GM19372 (cell line): ENCODE results near the gene DDX39B.
"Not testable (repeated sequence)": the region's sequence is repeated elsewhere in the genome, so short reads cannot be mapped to it uniquely, and the experiment has no call there.

ENCODE experiments used
- ATAC-seq: cut with Tn5 transposase; IDR thresholded peaks from one replicate; pipeline ENCODE4 v1.9.1; 2021; ENCODE audit warnings: mild to moderate bottlenecking, low read depth, moderate library complexity; ENCODE audit not compliant: unreplicated experiment

Gene DDX39B

DNA sequence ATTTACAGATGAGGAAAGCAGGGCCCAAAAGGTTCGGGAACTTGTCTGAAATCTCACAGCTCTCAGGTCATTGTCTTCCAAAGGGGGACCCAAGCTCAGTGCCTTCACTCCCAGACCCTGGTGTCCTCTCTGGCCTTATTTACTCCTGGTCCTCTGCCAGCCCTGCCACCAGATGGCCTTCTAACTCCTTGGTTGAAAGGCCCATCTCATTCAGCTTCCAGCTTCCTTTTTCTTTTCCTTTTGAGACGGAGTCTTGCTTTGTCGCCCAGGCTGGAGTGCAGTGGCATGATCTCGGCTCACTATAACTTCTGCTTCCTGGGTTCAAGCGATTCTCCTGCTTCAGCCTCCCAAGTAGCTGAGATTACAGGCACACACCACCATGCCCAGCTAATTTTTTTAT lies 9.6 kb upstream of the DDX39B start:
- not testable (repeated sequence) for ATAC-seq

DNA sequence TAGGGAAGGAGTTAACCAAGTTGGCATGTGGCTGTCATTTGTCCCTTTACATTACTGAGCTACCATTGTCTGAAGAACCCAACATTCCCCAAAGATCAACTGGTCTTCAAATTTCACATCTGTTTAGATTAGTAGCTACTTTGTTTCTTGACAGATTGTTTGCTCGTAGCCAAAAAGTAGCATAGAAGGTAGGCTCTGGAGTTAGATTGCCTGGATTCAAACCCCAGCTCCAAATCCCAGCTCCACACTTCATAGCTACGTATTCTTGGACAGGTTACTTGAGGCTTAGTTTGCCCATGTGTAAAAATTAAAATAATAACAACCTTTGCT lies 6.7 kb upstream of the DDX39B start:
- ATAC-seq = no peak

DNA sequence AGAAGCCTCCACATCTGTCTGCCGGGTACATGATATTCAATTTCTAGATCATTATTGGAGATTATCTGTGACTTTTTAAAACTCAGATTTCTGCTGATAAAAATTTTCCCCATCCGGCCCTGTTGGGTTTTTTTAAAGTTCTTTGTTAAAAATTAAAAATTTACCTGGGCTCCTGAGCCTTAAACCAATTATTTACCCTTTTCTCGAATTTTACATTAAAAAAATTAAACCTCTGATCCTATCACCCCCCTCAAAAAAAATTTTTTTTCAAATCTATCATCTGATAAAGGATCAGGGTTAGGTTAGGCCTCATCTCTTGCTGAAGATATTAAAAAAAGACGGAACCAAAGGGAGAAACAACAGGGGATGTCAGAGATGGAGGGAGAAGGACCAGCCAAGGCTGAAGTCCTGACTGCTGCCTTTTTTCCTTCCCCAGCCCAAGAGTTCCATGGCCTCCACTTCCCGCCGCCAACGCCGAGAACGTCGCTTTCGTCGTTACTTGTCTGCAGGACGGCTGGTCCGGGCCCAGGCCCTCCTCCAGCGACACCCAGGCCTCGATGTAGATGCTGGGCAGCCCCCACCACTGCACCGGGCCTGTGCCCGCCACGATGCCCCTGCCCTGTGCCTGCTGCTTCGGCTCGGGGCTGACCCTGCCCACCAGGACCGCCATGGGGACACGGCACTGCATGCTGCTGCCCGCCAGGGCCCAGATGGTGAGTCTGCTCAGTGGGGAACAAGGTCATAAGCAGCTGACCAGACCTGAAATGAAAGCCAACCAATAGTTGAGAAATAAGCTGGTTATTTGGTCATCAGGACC lies 6.1 kb upstream of the DDX39B start:
- no peak for ATAC-seq

DNA sequence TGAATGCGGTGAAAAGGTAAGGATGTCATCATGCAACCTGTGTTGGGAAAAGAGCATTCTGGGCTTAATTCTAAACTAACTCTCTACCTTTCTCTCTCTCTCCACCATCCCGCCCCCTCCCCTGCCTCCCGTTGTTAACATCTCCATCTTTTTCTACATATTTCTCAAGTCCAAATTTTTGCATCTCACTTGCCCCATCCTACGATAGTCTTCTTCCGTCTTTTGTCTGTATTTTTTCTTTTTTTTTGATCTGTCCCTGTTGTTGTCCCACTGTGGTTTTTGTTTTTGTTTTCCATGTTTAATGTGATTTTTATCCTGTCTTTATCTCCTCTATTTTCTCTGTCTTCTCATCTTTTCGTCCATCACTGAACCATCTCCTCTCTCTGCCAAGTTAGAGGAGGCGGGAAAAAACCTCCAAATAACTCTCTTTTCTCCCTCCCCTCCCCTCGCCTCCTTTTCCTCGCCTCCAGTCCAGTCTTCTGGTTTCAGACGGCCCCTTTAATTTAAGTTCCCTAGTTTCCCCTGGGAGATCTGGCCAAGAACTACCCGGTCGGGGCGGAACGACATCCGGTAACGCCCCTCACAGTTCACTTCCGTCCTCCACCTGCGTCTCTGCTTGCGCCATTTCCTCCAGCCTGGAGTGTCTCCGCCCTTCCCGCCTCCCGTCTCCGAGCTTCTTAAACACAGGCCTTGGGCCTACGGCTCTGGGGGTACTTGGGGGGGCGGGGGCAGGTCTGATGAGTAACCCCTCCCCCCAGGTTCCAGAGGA lies 5.3 kb upstream of the DDX39B start, which contains the start of gene NFKBIL1:
Gene NFKBIL1 (plus strand): TSS at position 651 of the 769 bp plus-strand sequence. CDS start 87 bp downstream, at position 738.
- ATAC-seq = peak; percentile 67

DNA sequence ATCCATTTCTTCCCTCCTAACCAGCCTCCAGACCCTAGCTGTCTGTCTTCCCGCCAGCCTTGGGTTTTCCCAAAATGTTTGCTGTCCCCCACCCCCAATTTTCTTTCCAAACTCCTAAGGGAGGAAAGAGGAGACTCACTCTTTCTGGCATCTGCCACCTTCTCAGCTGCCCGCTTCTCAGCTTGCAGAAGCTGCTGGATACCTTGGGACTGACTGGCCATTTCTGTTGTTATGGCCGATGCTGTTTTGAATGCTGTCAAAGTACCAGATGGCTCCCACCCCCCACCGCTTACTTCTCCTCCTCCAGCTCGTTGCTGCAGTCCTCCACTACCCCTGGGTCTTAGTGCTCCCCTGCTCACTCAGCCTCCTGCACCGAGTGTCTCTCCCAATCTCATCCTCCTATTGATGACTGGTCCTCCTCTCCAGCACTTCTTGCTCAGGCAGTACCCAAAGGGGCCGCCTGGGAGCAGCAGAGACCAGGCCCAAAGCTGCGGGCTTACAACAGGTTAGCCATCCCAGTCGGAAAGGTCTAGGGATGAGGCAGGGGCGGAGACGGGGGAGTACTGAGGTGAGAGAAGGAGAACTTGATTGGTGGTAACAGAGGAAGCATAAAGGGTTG lies 4.6 kb upstream of the DDX39B start, which contains the start of gene ATP6V1G2:
Gene ATP6V1G2 (minus strand): TSS at position 270 of the 619 bp plus-strand sequence. CDS start 49 bp downstream, at position 221.
- peak; percentile 43 for ATAC-seq

DNA sequence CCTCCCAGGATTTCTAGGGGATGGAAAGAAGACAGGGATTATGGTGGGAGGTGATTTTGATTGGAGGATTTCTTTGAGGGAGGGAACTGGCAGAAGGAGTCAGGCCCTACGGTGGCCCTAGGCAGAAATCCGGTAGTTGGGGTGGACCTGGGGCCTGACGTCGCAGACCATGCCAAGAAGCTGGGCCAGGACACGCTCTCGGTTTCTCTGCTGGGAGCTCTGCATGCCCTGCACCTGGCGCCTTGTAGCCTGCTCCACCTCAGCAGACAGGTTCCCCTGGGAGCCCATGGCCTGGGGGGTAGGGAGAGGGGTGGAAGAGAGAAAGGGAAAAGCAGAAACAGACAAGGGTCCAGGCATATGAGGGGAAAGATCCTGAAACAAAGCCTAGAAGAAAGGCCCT lies 3.5 kb upstream of the DDX39B start:
- ATAC-seq = no peak

DNA sequence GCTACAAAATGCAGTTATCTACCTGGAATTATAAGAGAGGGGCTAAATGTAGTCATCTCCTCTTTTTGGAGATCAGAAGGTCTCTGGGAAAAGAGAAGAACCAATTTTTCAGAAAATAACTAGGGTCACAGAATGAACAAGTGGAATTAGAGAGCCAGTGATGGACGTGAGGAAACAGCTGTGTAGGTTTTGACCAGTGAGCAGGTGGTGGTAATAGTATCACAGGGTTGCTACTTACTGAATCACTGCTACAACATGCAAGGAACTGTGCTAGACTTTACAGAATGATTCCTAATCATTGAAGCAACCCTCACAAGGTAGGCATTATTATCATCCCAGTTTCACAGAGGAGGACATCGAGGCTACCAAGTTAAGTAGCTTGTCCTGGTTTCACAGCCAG lies 2.9 kb upstream of the DDX39B start:
- ATAC-seq = no peak

DNA sequence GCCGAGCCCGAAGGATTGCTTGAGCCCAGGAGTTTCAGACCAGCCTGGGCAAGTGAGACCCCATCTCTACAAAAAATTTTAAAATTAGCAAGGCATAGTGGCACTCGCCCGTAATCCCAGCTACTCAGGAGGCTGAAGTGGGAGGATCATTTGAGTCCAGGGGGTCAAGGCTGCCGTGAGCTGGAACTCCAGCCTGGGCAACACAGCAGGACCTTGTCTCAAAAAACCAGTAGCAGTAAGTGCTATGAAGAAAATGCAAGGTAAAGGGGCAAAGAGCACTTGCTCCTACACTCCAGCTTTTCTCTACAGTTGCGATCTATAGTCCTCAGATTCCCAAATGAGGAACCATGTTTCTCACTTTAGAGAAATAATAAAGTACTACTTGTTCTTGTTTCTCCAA lies 1.8 kb upstream of the DDX39B start:
- no peak for ATAC-seq

DNA sequence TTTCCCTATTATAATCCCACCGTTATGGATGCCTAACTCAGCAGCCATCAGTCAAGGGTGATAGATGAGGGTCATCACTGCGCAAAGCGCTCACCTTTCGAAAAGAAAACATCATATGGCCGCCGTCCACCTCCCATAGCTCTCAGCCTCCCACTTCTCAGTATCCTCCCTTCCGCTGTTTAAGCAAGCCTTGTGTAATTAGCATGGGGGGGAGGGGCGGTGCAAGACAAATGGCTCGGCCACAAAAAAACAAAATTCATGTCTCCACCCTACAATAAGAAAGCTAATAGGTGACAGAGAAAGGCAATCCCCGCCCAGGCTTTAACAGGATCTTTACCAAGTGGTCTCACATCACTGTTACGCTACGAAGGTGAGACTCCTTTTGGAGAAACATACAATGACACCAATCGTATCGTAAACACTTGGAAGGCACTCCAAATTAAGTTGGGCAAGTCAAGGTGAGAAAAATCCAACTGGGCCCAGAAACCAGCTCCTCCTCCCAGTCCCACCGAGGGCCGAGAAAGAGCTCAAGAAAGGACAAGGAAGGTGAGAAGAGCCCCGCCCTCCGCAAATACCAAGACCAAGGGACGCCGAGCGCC lies 645 bp downstream of the DDX39B start:
- ATAC-seq = no peak

DNA sequence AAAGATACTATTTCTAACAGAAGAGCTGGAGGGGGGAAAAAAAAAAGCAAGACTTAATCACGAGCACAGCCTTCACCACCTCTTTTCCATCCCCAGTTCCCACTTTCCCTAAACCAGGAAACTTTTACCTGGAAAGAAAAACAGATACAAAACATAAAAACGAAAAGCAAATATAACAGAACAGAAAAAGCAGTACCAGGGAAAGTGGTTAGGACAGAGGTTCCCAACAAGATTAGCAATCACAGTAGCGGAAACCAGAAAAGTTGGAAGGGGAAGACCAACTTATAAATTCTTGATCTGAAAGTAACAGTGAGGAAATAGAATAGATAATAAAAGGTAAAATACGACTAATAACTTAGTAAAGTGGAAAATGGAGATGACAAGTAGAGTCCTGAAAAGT lies 1.2 kb downstream of the DDX39B start:
- ATAC-seq = no peak

DNA sequence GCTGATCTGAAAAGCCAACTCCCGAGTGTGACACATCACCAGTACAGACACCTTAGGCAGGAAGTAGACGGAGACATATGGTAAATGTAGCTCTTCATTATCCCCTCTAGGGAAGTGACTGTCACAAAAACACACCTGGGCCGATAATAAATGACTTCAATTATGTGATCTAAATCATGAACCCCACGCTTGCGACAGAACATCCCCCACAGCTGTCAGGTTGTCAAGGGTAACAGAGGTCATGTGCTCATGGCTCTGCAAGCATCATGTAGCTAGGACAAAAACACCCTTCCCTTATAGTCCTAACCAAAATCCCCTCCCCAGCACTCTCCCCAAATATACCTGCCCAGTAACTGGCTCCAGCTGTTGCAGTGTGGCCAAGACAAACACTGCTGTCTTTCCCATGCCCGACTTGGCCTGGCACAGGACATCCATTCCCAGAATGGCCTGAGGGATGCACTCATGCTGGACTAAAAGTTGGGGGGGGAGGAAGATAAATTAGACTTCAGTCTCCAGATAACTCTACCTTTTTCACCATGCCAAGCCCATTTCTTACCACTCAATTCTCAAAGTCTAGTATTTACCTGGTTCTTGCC lies 2.9 kb downstream of the DDX39B start:
- ATAC-seq = no peak

DNA sequence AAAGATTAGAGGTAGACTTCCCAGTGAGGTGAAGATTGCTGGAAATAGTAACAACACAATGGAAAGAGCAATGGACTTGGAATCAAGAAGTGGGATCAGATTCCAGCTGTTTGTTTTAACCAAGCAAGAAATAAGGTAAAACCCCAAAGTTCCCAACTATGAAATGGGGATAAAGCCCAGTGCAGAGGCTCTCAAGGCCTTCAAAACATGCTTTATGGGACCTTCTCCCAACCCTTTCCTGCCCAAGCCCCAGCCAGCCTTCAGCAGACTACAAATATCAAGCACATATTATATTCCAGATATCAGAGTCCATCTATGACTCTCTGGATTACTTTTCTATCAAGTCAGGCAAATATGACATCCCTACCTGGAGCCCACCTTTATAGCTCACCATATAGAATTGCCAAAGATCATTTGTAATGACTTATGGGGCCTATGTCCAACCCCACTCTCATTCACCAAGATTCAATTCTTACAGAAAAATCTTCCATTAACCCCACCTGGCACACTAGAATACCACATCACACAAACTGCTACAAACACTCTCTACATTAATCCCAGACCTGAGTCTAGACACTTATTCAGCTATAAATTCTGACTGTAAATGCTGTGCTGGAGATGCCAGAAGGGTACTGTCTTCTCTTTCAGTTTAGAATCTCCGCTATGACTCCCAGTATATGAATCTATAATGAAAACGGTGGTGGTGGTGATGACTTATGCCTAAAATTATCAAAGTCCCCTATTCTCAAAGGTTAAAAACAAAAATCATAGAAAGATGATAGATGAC lies 6.1 kb downstream of the DDX39B start:
- no peak for ATAC-seq

DNA sequence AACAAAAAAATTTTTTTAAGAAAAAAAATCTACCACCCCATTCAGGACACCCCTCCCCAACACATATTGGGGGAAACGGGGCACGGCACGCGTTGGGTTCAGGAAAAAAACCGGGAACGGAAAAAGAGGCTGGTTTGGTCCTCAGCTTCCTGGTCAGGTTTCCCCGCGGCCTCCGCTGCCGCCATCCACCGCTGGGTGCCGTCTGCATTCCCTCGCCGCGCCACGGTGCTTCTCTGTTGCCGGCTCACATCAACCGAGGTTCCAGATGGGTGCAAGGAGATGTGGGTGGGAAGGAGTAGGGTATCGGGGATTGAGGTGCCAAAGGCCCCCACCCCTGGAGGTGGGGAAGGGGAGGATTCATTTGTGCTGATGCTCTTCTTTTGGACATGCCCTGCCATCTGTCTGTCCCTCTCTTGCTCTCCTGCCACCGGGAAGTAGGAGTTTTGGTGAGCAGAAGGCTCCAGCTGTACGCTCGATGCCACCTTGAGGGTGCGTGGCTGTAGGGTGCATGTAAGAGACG lies 7.2 kb downstream of the DDX39B start:
- no peak for ATAC-seq

DNA sequence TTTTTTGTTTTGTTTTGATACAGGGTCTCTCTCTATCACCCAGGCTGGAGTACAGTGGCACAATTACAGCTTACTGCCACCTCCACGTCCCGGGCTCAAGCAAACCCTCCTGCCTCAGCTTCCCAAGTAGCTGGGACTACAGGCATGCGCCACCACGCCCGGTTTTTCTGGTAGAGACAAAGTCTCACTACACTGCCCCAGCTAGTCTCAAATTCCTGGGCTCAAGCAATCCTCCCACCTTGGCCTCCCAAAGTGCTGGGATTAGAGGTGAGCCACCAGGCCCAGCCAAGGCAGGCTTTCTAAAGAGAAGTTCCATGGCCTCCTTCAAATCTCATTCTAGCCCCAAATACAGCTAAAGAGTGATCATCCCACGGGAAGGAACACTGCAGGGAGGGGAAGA lies 7.8 kb downstream of the DDX39B start:
- ATAC-seq = no peak

DNA sequence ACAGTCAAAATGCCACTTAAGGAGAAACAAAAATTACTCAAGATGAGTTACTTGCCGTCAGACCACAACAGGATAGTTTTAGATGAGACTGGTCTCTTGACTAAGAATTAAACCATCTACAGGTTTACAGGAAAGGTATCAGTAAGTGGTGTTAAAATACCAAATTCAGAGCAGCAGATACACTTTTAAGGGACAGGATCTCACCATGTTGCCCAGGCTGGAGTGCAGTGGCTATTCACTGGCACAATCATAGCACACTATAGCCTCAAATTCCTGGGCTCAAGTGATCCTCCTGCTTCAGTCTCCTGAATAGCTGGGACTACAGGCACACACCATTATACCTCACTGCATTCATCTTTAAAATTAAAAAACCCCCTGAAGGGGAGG lies 8.4 kb downstream of the DDX39B start:
- ATAC-seq = no peak

DNA sequence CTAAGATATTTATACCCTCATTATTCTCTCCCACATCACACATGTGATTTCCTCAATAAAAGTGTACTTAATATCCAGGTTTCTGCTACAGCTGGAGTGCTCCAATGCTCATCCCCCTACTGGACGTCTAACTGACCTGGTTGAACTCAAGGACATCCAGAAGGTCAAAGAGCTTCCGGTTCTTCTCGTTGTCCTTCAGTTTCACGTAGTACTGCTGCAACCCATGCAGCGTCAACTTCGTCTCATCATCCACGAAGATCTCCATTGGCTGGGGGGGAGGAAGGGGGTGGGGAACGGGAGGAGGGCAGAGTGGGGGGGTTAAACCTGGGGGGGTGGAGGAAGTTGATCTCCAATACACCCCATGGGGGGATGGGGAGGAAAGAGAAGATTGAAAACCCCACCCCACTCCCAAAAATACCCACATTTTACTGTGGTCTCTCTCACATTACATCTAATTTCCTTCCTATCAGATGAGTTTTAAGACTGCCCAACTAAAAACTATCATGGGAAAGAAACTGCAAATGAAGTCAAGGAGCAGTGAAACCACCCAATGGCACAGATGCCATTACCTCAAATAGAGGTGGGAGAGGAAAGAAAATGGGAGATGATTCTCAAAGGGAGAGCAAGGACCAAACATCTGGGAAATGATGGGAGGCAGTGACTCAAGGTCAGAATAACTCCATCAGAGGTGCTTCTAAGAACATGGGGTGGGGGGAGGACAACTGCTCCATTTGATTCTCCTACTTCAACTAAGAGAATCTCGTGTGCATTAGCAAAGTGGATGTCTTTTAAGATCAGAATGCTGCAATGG lies 9.0 kb downstream of the DDX39B start:
- ATAC-seq = no peak

DNA sequence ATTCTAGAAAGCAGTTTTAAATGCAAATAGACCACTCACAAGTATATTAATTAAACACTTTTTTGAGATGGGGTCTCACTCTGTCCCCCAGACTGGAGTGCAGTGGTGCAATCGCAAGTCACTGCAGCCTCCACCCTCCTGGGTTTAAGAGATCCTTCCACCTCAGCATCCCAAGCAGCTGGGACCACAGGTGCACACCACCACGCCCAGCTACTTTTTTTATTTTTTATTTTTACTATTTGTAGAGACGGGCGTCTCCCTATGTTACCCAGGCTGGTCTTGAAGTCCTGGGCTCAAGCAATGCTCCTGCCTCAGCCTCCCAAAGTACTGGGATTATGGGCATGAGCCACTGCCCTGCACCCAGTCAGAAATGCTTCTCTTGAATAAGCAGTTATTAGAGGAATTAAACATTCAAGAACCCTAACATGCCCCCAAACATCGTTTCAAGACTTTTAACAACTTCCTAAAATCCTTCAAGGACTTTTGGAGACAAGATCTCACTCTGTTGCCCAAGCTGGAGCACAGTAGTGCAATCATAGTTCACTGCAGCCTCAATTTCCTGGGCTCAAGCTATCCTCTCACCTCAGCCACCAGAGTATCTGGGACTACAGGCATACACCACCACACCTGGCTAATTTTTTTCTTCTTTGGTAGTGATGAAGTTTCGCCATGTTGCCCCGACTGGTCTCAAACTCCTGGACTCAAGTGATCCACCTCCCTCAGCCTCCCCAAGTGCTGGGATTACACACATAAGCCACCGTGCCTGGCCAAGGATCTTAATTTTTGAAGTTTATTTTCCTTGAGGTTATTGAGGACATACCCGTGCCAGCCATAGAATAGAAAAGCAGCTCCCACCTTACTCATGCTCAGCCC lies 9.8 kb downstream of the DDX39B start:
- ATAC-seq = no peak

DNA sequence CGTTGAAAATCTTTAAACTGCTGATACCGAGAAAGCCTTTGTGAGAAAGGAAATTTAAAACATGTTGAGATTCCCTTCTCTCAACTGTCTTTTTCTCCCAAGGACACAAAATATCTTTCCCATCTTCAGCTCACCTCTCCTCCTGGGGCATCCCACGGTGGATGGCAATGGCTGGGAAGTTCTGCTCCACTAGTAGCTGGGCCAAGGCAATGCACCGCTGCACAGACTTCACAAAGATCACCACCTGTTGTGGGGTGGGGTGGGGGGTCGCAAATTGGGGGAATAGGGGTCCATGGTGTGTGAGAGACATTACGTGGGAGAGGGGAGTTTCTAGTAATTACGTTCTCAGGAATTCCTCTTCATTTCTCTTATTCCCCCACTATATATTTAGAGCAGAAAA lies 10.6 kb downstream of the DDX39B start:
- ATAC-seq = no peak
